ENCODE data around the gene TWF2.

Gene TWF2

DNA sequence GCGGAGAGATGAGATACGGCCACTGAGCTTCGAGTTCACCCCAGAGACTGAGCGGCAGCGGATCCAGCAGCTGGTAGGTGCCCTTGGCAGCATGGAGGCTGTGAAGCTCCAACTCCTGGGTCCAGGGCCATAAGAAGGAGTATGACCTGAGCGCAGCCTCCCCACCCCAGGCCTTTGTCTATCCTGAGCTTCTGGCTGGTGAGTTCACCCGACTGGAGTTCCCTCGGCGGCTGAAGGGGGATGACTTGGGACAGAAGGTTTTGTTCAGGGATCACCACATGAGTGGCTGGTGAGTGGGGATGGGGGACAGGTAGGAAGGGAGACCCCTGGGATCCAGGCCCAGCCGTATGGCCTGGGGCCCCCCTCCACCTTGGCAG is 9.2 kb upstream of the TWF2 start:
- H3K4me1 Mint-ChIP-seq, result peaks cover 83% of the 10 kb centered on the region
- H3K27me3 Mint-ChIP-seq, result no peaks in the 10 kb centered on the region
- no peaks in the 10 kb centered on the region for H3K9me3 Mint-ChIP-seq
- peak overlapping the region; percentile 93 for H3K27ac Mint-ChIP-seq
- H3K4me3 Mint-ChIP-seq, result no peak overlapping the region
- no peak for ATAC-seq
- peaks cover 43% of the 10 kb centered on the region for H3K36me3 Mint-ChIP-seq

DNA sequence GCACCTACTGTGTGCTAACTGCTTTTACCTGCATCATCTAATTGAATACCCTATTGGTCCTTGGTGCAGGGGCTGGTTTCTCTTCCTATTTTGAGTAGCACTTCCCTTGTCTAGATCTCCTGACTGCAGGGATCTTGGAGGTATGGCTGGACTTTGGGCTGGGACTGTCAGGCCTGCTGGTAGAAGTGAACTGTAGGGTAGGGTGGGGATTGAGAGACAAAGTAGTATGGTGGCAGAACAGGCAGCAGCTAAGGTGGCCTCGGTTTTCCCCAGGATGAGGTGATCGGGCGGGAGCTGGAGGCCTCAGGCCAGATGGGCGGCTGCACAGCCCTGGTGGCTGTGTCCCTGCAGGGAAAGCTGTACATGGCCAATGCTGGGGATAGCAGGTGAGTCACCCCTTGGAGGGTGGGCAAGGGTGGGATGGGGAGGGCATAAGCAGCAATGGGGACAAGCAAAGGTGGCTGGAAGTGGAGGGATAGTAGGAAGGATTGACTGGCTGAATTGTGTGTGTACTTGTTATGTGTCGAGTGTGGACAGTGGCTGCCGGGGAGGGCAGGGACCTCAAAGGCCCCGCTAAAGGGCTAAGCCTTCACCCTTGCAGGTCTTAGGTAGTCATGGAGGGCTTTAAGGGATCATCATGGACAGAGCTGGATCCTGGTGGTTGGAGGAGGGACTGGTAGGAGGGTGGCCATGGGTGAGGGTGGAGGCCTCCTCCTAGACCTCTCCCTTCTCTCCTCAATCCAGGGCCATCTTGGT is 8.6 kb upstream of the TWF2 start:
- H3K4me1 Mint-ChIP-seq, result peaks cover 80% of the 10 kb centered on the region
- no peak for ATAC-seq
- H3K4me3 Mint-ChIP-seq, result peak overlapping the region; percentile 44
- H3K9me3 Mint-ChIP-seq, result no peaks in the 10 kb centered on the region
- H3K27ac Mint-ChIP-seq, result peak overlapping the region; percentile 93
- no peaks in the 10 kb centered on the region for H3K27me3 Mint-ChIP-seq
- peaks cover 39% of the 10 kb centered on the region for H3K36me3 Mint-ChIP-seq

DNA sequence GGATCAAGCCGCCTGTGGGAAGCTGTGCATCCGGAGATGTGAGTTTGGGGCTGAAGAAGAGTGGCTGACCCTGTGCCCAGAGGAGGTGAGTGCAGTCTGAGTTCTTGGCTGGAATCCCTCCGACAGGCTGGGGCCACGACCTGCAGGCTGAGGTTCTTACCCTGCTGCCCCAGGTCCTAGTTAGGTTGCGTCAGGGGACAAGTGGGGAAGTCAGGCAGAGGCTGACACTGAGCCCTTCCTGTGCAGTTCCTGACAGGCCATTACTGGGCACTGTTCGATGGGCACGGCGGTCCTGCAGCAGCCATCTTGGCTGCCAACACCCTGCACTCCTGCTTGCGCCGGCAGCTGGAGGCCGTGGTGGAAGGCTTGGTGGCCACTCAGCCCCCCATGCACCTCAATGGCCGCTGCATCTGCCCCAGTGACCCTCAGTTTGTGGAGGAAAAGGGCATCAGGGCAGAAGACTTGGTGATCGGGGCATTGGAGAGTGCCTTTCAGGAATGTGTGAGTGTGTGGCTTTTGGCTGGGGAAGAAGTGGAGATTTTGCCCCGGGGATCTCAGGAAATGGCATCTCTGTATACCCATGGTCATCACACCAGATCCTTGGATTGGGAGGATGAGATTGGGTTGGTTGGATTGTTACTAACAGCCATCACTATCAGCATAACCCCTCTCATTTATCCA is 7.9 kb upstream of the TWF2 start:
- H3K4me1 Mint-ChIP-seq, result peaks cover 76% of the 10 kb centered on the region
- H3K27ac Mint-ChIP-seq, result peak overlapping the region; percentile 93
- H3K9me3 Mint-ChIP-seq, result no peaks in the 10 kb centered on the region
- ATAC-seq, result no peak
- no peaks in the 10 kb centered on the region for H3K27me3 Mint-ChIP-seq
- H3K4me3 Mint-ChIP-seq, result peak overlapping the region; percentile 88
- H3K36me3 Mint-ChIP-seq, result peaks cover 32% of the 10 kb centered on the region

DNA sequence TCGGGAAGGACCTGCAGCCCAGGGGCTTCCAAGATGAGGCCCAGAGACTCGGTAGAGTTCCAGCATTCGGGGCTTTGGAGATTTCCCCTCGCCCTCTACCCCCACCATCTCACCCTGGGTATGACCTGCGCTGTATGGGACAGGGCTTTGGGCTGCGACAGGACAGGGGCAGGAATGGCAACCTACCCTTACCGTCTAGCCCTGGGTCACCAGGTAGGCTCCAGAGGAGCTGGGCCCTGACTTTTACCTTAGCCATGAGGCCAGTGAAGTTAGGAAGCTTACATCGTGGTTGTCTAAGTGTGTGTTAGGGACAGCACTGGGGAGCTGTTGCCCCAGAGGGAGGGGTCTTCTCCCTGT is 7.3 kb upstream of the TWF2 start:
- peak; percentile 0 for ATAC-seq
- Mint-ChIP-seq H3K27ac (peak overlapping the region; percentile 93), H3K4me1 (peaks cover 81% of the 10 kb centered on the region), H3K9me3 (no peaks in the 10 kb centered on the region), H3K36me3 (peaks cover 32% of the 10 kb centered on the region), H3K4me3 (peak overlapping the region; percentile 88), H3K27me3 (no peaks in the 10 kb centered on the region)

DNA sequence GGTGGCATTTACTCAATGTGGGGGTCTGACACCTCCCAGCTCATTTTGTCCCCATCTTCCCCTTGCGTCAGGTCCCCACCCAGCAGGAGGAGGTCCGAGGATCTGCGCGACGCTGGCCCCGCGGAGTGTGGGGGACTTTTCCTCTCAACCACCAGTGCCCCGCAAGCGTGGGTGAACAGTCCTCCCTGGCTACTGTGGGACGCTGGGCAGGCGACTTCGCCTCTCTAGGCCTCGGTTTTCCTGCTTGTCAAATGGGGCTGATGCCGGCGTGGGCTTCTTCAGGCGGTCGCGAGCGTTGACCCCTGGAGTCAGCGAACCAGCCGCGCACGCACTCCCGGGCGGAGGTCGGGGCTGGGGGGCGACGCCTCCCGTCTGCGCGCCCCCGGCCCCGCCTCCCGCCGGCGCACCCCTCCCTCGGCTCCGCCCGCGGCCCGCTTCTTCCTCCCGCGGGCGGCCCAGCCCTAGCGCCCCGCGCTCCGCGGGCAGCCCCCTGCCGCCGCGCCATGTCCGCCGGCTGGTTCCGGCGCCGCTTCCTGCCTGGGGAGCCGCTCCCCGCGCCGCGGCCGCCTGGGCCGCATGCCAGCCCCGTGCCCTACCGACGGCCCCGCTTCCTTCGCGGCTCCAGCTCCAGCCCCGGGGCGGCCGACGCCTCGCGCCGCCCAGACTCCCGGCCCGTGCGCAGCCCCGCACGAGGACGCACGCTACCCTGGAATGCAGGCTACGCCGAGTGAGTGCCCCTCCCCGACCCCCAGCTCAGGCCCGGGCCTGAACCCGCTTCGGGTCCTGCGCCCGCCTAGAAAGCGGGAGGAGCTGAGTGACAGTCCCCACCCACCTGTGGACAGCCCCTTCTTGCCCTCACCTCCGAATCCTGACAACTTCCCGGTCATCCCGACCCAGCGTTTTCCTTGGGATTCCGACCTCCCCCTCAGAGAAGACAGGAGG is 6.6 kb upstream of the TWF2 start, which contains the start of gene PPM1M:
PPM1M (plus strand) TSS at position 438 of the 942 bp plus-strand sequence; CDS start at position 504, 66 bp downstream.
- Mint-ChIP-seq H3K9me3 (no peaks in the 10 kb centered on the region), H3K27ac (peak within 1 kb of the TSS; percentile 93), H3K4me1 (peaks cover 84% of the 10 kb centered on the region), H3K27me3 (no peaks in the 10 kb centered on the region), H3K4me3 (peak within 1 kb of the TSS; percentile 88), H3K36me3 (peaks cover 32% of the 10 kb centered on the region)
- peak; percentile 49 for ATAC-seq

DNA sequence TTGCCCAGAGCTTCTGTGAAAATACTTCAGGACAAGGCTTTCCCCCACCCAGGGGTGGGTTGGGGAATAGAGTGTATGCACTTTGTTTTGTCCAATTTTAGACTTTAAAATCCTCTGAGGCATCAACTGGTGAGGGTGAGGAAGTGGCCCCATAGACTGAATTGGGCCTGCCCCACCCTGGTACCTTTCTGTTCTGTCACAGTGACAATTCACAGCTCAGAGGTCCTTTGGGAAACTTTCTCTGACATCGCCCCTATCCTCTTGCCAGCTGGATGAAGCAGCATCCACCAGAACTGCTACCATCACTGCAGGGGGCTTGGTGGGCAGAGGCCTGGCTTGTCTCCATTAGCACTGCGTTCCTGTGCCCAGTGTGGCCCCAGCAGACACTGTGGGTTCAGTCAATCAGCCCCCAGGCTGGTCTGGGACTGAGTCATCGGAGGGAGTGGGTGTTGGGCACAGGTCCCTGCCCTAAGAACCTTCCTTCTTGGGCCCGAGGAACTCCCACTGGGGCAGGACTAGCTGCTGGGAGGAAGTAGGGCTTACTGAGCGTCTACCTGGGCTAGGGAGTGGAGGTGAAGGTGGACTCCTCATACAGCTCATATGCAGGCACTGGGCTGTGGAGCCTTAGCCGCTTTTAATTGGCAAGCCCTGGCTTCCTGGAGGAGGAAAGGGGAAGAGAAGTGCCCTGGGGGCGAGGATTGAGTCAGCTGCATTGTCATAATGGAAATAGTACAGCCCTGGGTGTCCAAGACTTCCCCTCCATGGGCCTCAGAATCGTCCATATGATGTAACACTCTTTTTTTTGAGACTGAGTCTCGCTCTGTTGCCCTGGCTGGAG is 5.1 kb upstream of the TWF2 start:
- Mint-ChIP-seq H3K9me3 (no peaks in the 10 kb centered on the region), H3K36me3 (peaks cover 27% of the 10 kb centered on the region), H3K27ac (peak overlapping the region; percentile 93), H3K4me3 (peak overlapping the region; percentile 84), H3K27me3 (no peaks in the 10 kb centered on the region), H3K4me1 (peaks cover 84% of the 10 kb centered on the region)
- peak; percentile 80 for ATAC-seq

DNA sequence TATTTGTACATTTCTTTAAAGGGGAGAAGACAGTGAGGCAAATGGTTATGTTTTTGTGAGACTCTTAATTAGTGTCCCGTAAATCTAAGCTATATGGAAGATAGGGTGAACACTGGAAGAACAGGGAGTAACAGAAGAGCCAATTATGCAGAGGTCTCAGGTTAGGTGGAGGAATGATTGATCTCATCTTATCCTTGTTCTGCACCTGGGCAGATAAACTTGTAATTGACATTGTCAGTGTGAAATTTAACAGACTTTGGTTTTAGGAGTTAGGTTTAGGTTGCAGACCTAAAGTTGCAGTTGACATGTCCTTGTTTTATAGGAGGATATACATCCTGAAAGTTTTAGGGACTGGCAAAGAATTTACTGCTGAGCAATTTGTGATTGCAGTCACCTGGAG is 3.1 kb upstream of the TWF2 start:
- Mint-ChIP-seq H3K4me1 (peaks cover 81% of the 10 kb centered on the region), H3K27ac (peak overlapping the region; percentile 21), H3K9me3 (no peaks in the 10 kb centered on the region), H3K4me3 (no peak overlapping the region), H3K36me3 (peaks cover 8% of the 10 kb centered on the region), H3K27me3 (no peaks in the 10 kb centered on the region)
- no peak for ATAC-seq

DNA sequence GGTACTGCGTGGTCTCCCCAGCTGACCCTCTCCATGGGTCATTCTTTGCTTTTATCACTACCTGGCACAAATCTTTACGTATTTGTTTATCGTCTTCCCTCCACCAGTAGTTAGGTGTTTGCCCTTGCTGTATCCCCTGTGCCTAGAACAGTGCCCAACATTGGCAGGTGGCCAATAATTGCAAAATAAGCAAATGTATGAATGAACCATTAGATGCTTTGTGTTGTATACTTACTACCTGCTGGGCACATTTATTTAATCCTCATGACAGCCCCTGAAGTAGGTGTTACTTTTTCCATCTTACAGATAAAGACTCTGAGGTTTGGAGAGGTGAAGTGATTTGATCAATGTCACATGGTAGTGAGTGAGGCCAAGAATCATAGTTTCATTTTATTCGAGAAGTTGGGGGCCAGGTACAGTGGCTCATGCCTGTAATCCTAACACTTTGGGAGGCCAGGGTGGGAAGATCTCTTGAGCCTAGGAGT is 2.0 kb upstream of the TWF2 start:
- H3K9me3 Mint-ChIP-seq, result no peaks in the 10 kb centered on the region
- no peak for ATAC-seq
- H3K4me3 Mint-ChIP-seq, result peak overlapping the region; percentile 94
- peak overlapping the region; percentile 93 for H3K27ac Mint-ChIP-seq
- peaks cover 9% of the 10 kb centered on the region for H3K36me3 Mint-ChIP-seq
- H3K4me1 Mint-ChIP-seq, result peaks cover 81% of the 10 kb centered on the region
- H3K27me3 Mint-ChIP-seq, result no peaks in the 10 kb centered on the region

DNA sequence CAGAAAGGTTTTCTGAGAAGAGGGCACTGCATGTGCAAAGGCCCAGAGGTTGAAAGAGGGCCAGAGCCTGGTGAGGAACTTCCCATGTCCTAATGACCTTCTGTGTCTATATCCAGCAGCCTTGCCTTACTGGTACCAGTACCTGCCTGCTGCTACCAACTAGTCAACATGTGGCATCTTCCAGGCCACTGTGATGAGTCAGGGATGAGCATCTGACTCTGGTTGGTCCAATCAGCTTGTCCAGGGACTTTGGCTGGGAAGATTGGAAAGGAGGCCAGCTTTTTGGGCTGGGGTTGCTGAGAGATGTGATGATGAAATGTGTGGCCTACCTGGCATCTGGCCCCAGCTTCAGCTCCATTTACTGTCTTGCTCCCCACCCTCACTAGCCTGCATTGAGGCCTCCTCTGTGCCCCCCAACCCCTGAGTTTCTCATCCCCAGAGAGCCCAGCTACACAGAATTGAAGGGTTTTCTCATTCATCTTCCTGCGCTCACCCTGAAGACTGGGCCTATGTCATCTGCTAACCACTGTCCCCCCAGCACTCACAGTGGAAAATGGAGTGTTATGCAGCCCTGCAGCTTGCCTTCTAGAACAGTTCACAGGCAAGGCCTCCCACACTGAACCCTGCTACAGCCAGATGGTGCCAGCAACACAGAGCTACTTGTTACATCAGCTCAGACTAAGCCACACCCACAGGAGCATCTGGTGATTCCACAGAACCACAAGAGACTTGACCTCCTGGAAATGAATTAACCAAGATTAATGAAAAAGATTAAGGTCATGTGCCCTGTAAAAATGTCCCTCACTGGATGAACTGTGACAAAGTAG is 1.3 kb upstream of the TWF2 start:
- peaks cover 10% of the 10 kb centered on the region for H3K36me3 Mint-ChIP-seq
- peaks cover 87% of the 10 kb centered on the region for H3K4me1 Mint-ChIP-seq
- H3K9me3 Mint-ChIP-seq, result no peaks in the 10 kb centered on the region
- ATAC-seq, result no peak
- H3K4me3 Mint-ChIP-seq, result peak overlapping the region; percentile 94
- H3K27me3 Mint-ChIP-seq, result no peaks in the 10 kb centered on the region
- peak overlapping the region; percentile 93 for H3K27ac Mint-ChIP-seq

DNA sequence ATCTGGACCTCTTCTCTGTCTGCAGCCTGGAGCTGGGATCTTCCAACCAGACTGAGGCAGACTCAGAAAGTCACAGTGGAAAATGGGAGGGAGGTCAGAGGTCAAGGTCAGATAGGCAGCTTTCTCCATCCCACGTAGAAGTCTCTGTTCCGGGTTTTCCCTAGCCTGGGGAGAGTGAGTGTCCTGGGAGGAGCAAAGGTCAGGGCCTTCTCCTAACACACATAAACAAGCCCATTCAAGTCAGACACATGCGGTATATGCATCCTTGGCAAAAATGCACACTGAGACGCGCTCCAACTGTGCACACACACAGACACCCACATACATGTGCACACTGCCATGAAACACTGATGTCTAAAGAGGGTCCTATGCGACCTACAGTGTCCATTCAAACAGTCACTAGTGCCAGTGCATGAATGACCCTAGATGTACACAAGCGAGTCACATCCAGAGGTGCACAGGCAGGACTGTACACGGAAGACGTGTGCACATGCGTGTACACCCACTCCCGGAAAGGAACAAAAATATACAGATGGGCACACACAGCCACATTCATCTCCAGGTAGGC is 681 bp downstream of the TWF2 start:
- peak overlapping the region; percentile 94 for H3K4me3 Mint-ChIP-seq
- H3K36me3 Mint-ChIP-seq, result peaks cover 10% of the 10 kb centered on the region
- H3K27ac Mint-ChIP-seq, result peak overlapping the region; percentile 93
- peaks cover 84% of the 10 kb centered on the region for H3K4me1 Mint-ChIP-seq
- H3K9me3 Mint-ChIP-seq, result no peaks in the 10 kb centered on the region
- no peak for ATAC-seq
- no peaks in the 10 kb centered on the region for H3K27me3 Mint-ChIP-seq

DNA sequence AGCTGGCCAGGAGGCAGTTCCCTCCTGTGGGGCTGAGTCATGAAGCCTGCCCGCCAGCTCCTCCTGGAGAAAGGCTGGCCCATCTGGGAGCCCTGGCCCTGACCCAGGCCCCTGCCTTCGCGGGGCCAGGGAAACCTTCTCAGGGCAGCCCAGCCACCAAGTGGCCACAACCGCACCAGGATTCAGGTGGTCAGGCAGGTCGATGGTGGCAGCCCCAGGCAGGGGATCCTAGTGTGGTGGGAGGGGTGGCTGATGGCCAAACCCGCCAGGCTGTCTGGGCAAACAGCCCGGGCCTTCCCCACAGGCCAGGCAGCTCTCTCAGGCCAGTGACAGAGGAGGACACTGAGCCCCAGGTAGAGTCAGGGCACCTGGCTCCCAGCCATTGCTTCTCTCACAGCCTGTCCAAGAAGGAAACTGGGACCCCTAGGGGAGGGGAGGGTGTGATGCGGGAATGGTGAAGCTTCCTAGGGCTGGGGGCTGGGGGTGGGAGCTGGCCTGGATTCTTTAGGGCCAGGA is 1.2 kb downstream of the TWF2 start:
- Mint-ChIP-seq H3K4me3 (peak overlapping the region; percentile 94), H3K4me1 (peaks cover 83% of the 10 kb centered on the region), H3K27me3 (no peaks in the 10 kb centered on the region), H3K36me3 (peaks cover 10% of the 10 kb centered on the region), H3K9me3 (no peaks in the 10 kb centered on the region), H3K27ac (peak overlapping the region; percentile 93)
- ATAC-seq, result no peak

DNA sequence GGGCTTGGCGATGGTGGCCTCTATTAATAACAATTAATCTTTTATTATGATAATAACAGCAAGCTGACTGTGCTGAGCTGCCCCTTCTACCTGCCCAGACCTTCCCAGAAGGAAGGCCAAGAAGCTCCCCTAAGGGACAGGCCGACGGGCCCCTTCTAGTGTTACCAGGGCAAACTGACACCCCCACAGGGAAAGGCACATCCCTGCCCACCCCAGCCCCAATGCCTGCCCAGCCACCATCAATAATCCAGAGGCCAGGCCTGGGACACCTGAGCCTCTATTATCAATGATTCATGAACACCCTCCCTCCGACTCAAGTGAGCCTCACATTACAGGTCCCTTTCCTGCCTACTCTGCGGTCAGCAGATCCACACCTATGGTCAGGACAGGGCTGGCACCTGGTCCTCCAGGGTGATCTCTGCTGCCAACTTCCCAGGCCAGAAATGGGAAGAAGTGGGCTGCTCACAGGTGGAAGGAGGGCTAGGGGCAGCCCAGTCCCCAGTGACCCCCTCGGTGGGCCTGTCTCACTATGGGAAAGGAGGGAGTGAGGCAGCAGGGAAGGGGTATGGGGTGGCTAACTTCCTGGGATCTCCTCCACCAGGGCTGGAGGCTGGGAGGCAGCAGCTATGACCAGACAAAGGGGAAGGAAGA is 1.8 kb downstream of the TWF2 start:
- H3K9me3 Mint-ChIP-seq, result no peaks in the 10 kb centered on the region
- H3K4me1 Mint-ChIP-seq, result peaks cover 88% of the 10 kb centered on the region
- H3K27ac Mint-ChIP-seq, result peak overlapping the region; percentile 70
- ATAC-seq, result no peak
- H3K27me3 Mint-ChIP-seq, result no peaks in the 10 kb centered on the region
- H3K4me3 Mint-ChIP-seq, result peak overlapping the region; percentile 94
- H3K36me3 Mint-ChIP-seq, result peaks cover 15% of the 10 kb centered on the region

DNA sequence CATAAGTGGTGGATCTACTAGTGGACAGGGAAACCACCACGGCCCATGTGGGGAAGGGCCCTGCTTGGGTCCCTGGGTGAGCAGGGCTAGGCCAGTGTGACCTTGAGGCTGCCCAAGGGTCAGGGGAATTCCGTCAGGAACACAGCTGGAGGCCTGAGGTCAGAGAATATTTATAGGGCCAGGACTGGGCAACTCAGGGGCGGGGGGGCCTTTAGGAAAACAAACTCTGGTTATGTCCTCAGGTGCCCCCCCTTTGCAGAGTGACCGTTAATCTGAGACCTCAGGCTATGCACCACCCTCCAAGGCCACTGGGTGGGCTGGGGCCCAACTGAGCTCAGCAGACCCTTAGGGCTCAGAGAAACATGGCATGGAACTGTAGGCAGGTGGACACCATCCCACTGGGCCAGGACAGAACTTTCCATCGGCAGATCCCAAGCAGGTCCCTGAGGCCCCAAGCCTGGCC is 2.5 kb downstream of the TWF2 start:
- H3K27ac Mint-ChIP-seq, result peak overlapping the region; percentile 70
- no peak for ATAC-seq
- peaks cover 21% of the 10 kb centered on the region for H3K36me3 Mint-ChIP-seq
- no peaks in the 10 kb centered on the region for H3K27me3 Mint-ChIP-seq
- peak overlapping the region; percentile 15 for H3K4me3 Mint-ChIP-seq
- H3K4me1 Mint-ChIP-seq, result peaks cover 88% of the 10 kb centered on the region
- no peaks in the 10 kb centered on the region for H3K9me3 Mint-ChIP-seq

Data from stimulated activated memory B cell treated with anti-CD40 and anti-IgM and Interleukin-4, amounts not matched to agents 10 μg/mL and 1 μg/mL and 100 μg/mL, for 72 hours (primary cell).